ENCODE results near the gene ZBTB20. TPM values are rescaled to one million over a fixed set of nuclear protein-coding genes. Genes with fewer than 3 reads are reported as not detected.

ZBTB20 gene
- total and polyA plus RNA-seq, 2 donors (not counting 1 experiment from before 2014, with no cell fraction given) = 4.0 to 123 TPM

- H3K27ac Mint-ChIP-seq = no peak overlapping the region
These were observed 75.9 kb downstream of the ZBTB20 start for GRCh38 chr3:115071166-115071565.

GRCh38 chr3:115068799-115069198, 78.3 kb downstream of the ZBTB20 start:
- Mint-ChIP-seq H3K9me3 (ENCODE audit: insufficient read depth) (no peaks in the 10 kb centered on the region), H3K27me3 (no peaks in the 10 kb centered on the region), H3K27ac (no peak overlapping the region), H3K4me3 (no peak overlapping the region), H3K4me1 (peaks cover 4% of the 10 kb centered on the region)
- H3K27me3 ChIP-seq (replicated peaks in 1 of 4; ENCODE audit: control extremely low read depth in 1 of 4, control insufficient read depth in 3 of 4, insufficient read depth in 4 of 4, low read length in 3 of 4) = no peaks in the 10 kb centered on the region
- no peak overlapping the region for H3K4me3 ChIP-seq (ENCODE audit: control extremely low read depth in 1 of 5, extremely low read depth in 1 of 5, insufficient read depth in 1 of 5, low read depth in 2 of 5, low read length in 4 of 5)
- ATAC-seq (ENCODE audit: low read depth) = no peak
- H2AFZ ChIP-seq (ENCODE audit: insufficient read depth, low read depth, low read length, poor library complexity, severe bottlenecking) = no peak overlapping the region
- TF ChIP-seq EZH2 (IDR thresholded peaks at IDR 0.05; ENCODE audit: borderline replicate concordance, insufficient read depth, low read depth, low read length, poor library complexity, severe bottlenecking) = no peak
- TF ChIP-seq, protein P1, sequence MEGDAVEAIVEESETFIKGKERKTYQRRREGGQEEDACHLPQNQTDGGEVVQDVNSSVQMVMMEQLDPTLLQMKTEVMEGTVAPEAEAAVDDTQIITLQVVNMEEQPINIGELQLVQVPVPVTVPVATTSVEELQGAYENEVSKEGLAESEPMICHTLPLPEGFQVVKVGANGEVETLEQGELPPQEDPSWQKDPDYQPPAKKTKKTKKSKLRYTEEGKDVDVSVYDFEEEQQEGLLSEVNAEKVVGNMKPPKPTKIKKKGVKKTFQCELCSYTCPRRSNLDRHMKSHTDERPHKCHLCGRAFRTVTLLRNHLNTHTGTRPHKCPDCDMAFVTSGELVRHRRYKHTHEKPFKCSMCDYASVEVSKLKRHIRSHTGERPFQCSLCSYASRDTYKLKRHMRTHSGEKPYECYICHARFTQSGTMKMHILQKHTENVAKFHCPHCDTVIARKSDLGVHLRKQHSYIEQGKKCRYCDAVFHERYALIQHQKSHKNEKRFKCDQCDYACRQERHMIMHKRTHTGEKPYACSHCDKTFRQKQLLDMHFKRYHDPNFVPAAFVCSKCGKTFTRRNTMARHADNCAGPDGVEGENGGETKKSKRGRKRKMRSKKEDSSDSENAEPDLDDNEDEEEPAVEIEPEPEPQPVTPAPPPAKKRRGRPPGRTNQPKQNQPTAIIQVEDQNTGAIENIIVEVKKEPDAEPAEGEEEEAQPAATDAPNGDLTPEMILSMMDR (IDR thresholded peaks at IDR 0.05) = no peak
- intact Hi-C loops (cut with micrococcal nuclease) = no loop called here
- CTCF ChIA-PET = interaction anchor here (0.6 to 0.7 kb wide), 2 partner anchors 31 to 1041 kb away, joined by 4 to 8 read pairs; no protein-coding TSS in a partner anchor
- H4K20me1 ChIP-seq (ENCODE audit: control insufficient read depth, insufficient read depth, low read length, poor library complexity, severe bottlenecking) = peaks cover 13% of the 10 kb centered on the region
- no peaks in the 10 kb centered on the region for H3K4me1 ChIP-seq (ENCODE audit: control insufficient read depth in 2 of 2, insufficient read depth in 2 of 2, low read length in 2 of 2)
- peaks cover 3 to 7% of the 10 kb centered on the region in 2 experiments for H3K36me3 ChIP-seq (replicated peaks in 1 of 2; ENCODE audit: control extremely low read depth in 1 of 2, control insufficient read depth in 1 of 2, extremely low read depth in 1 of 2, insufficient read depth in 2 of 2, low read length in 1 of 2)
- H3K79me2 ChIP-seq (ENCODE audit: control insufficient read depth, insufficient read depth, low read length) = peaks cover 4% of the 10 kb centered on the region
- POLR2A ChIA-PET = no interaction called here
- DNase-seq = no peak
- no peak overlapping the region for H3K4me2 ChIP-seq (replicated peaks; ENCODE audit: low read depth, low read length, poor library complexity, severe bottlenecking)
- H3K9ac ChIP-seq (ENCODE audit: low read length) = no peak overlapping the region
- H3K9me3 ChIP-seq (ENCODE audit: control extremely low read depth in 1 of 3, control insufficient read depth in 2 of 3, insufficient read depth in 1 of 3, low read length in 2 of 3) = no peaks in the 10 kb centered on the region
- no peak overlapping the region for H3K27ac ChIP-seq (ENCODE audit: low read length in 2 of 2)

More at GRCh38 chr3:115071166-115071565, 75.9 kb downstream of the ZBTB20 start:
- Histone ChIP-seq H3K9me3 (ENCODE audit: control extremely low read depth in 1 of 3, control insufficient read depth in 2 of 3, insufficient read depth in 1 of 3, low read length in 2 of 3) (no peaks in the 10 kb centered on the region), H3K79me2 (ENCODE audit: control insufficient read depth, insufficient read depth, low read length) (peaks cover 4% of the 10 kb centered on the region), H4K20me1 (ENCODE audit: control insufficient read depth, insufficient read depth, low read length, poor library complexity, severe bottlenecking) (peaks cover 23% of the 10 kb centered on the region), H3K27ac (ENCODE audit: low read length in 2 of 2) (no peak overlapping the region), H3K4me1 (ENCODE audit: control insufficient read depth in 2 of 2, insufficient read depth in 2 of 2, low read length in 2 of 2) (no peaks in the 10 kb centered on the region), H3K4me2 (replicated peaks; ENCODE audit: low read depth, low read length, poor library complexity, severe bottlenecking) (no peak overlapping the region), H3K27me3 (replicated peaks in 1 of 4; ENCODE audit: control extremely low read depth in 1 of 4, control insufficient read depth in 3 of 4, insufficient read depth in 4 of 4, low read length in 3 of 4) (no peaks in the 10 kb centered on the region), H3K4me3 (ENCODE audit: control extremely low read depth in 1 of 5, extremely low read depth in 1 of 5, insufficient read depth in 1 of 5, low read depth in 2 of 5, low read length in 4 of 5) (no peak overlapping the region), H2AFZ (ENCODE audit: insufficient read depth, low read depth, low read length, poor library complexity, severe bottlenecking) (no peak overlapping the region), H3K36me3 (replicated peaks in 1 of 2; ENCODE audit: control extremely low read depth in 1 of 2, control insufficient read depth in 1 of 2, extremely low read depth in 1 of 2, insufficient read depth in 2 of 2, low read length in 1 of 2) (peaks cover 3 to 7% of the 10 kb centered on the region in 2 experiments), H3K9ac (ENCODE audit: low read length) (no peak overlapping the region)
- Mint-ChIP-seq H3K4me3 (no peak overlapping the region), H3K27me3 (no peaks in the 10 kb centered on the region), H3K4me1 (peaks cover 4% of the 10 kb centered on the region), H3K9me3 (ENCODE audit: insufficient read depth) (no peaks in the 10 kb centered on the region)
- TF ChIP-seq, protein P1 (IDR thresholded peaks at IDR 0.05) = no peak
- no peak for TF ChIP-seq EZH2 (IDR thresholded peaks at IDR 0.05; ENCODE audit: borderline replicate concordance, insufficient read depth, low read depth, low read length, poor library complexity, severe bottlenecking)
- DNase-seq (no peak), ATAC-seq (ENCODE audit: low read depth) (no peak)
- ChIA-PET CTCF (interaction anchor here (0.5 kb wide), 1 partner anchor 941 kb away, joined by 4 read pairs; no protein-coding TSS in a partner anchor), POLR2A (no interaction called here)
- WGBS (ENCODE audit: insufficient coverage) = no CpG with 5 or more reads among the region's 2 CpGs
- intact Hi-C loops (cut with micrococcal nuclease) = no loop called here

Data from B cell (primary cell).